Lung (tissue), 12 donors: ENCODE data around the gene KCNMA1. TPM values are rescaled to one million over a fixed set of nuclear protein-coding genes. Genes with fewer than 3 reads are reported as not detected.
A peak's percentile ranks its signal among the peaks of the same experiment; 100 is the strongest.

Experiments used
- ATAC-seq: fragments of 200-7000 bp; cut with Tn5 transposase; one replicate; pipeline ENCODE4 v1.9.1; 2020; ENCODE audit warnings: moderate number of reproducible peaks; ENCODE audit not compliant: insufficient read depth, low FRiP score
- DNase-seq, 3 donors: peaks; one replicate each; pipeline ENCODE4 v3.0.0-alpha.2; 2013 to 2017
- H3K27ac ChIP-seq, 2 donors: one replicate each; pipeline ENCODE4 v1.5.1; 2013; ENCODE audit warnings: mild to moderate bottlenecking in 2 of 2, moderate library complexity in 2 of 2, control low read depth in 1 of 2, inconsistent platforms in 1 of 2, low read depth in 1 of 2, low read length in 1 of 2
- H3K27me3 ChIP-seq, 3 donors: one replicate each; pipeline ENCODE4 v1.5.1; 2013; ENCODE audit warnings: low read length in 2 of 3; ENCODE audit not compliant: control insufficient read depth in 3 of 3, insufficient read depth in 3 of 3
- H3K36me3 ChIP-seq, 4 donors: one replicate each; pipeline ENCODE4 v1.5.1; 2013; ENCODE audit warnings: low read length in 4 of 4, mild to moderate bottlenecking in 1 of 4, moderate library complexity in 1 of 4; ENCODE audit not compliant: control insufficient read depth in 4 of 4, insufficient read depth in 4 of 4
- H3K4me1 ChIP-seq, 5 donors: one replicate each; pipeline ENCODE4 v1.5.1; 2013; ENCODE audit warnings: low read length in 5 of 5, mild to moderate bottlenecking in 2 of 5, moderate library complexity in 1 of 5; ENCODE audit not compliant: control insufficient read depth in 5 of 5, insufficient read depth in 5 of 5
- H3K4me3 ChIP-seq: one replicate; pipeline ENCODE4 v1.5.1; 2013; ENCODE audit warnings: mild to moderate bottlenecking, control low read depth, moderate library complexity
- H3K9ac ChIP-seq, 2 donors: one replicate each; pipeline ENCODE4 v1.5.1; 2013; ENCODE audit warnings: low read length in 2 of 2, control low read depth in 1 of 2; ENCODE audit not compliant: insufficient read depth in 1 of 2
- H3K9me3 ChIP-seq, 4 donors: one replicate each; pipeline ENCODE4 v1.5.1; 2013; ENCODE audit warnings: low read length in 3 of 4, mild to moderate bottlenecking in 1 of 4, moderate library complexity in 1 of 4; ENCODE audit not compliant: control insufficient read depth in 4 of 4, insufficient read depth in 3 of 4
- WGBS, 2 donors: extraction: QIAGEN DNeasy Blood & Tissue Kit; methylation state at CpG; one replicate each; pipeline ENCODE4 v1.1.7; 2013; 5-methylcytosine and 5-hydroxymethylcytosine counted together
- polyA plus RNA-seq, 2 donors: library from polyadenylated mRNA; stranded (reverse); fragments of 200-250 nt; gene quantifications; one replicate each; pipeline ENCODE4 v1.2.1, GENCODE V29; 2013
- total RNA-seq, 2 donors: library from RNA; depleted of rRNA in 1 of 2; stranded (reverse); fragments of >200 nt in 1 of 2; gene quantifications; one replicate each; pipeline ENCODE4 v1.2.1, GENCODE V29; 2014 to 2021
- TF ChIP-seq, protein P1 (sequence below): IDR thresholded peaks from 2 replicates; pipeline ENCODE4 v1.5.1; 2012; ENCODE audit warnings: mild to moderate bottlenecking; ENCODE audit errors: control extremely low read depth, extremely low read depth
- donor health status: control.
- donor health status: control.
- donor health status: Bipolar disorder and iron deficiency.
- donor health status: healthy.
- donor health status: DM: yes; HTN: yes; CAD: no.

The KCNMA1 gene
- total and polyA plus RNA-seq, 4 donors = 3.8 to 13.0 (median 5.5) TPM

DNA sequence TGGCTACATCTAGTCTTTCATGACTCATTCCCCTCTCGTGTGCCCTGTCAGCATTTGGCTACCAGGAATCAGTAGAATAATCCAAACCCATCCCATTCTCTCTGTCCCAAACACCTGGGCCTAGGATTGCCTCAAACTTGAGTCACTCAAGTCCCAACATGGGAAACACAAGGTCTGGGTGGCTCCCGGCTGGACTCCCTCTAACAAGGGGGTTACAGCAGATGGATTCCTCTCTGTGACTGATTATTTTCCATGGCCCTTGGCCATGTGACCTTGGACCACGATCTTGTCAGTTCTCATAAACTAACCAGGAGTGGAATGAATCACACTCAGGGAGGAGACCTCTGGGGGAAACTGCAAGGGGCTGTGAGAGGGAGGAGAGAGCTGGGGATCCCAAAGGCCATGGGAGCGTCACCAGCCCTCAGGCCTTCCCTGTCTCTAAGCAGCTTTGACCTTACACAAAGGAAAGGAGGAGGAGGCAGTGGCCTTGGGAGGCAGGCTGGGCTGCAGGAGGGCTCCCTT, 533.1 kb downstream of the KCNMA1 start:
- WGBS, 2 donors = 66 to 75% methylated on average over 4 of the region's 4 CpGs
- Histone ChIP-seq H3K27me3 (no peaks in the 10 kb centered on the region), H3K9ac (no peak overlapping the region), H3K27ac (no peak overlapping the region), H3K36me3 (no peaks in the 10 kb centered on the region), H3K4me1 (peaks cover 0 to 44% (median 11%) of the 10 kb centered on the region in 5 donors), H3K4me3 (no peak overlapping the region), H3K9me3 (no peaks in the 10 kb centered on the region)
- ATAC-seq (peak; percentile 24), DNase-seq (peak in 2 of 3 donors; percentile 35 to 53)
- TF ChIP-seq, protein P1, sequence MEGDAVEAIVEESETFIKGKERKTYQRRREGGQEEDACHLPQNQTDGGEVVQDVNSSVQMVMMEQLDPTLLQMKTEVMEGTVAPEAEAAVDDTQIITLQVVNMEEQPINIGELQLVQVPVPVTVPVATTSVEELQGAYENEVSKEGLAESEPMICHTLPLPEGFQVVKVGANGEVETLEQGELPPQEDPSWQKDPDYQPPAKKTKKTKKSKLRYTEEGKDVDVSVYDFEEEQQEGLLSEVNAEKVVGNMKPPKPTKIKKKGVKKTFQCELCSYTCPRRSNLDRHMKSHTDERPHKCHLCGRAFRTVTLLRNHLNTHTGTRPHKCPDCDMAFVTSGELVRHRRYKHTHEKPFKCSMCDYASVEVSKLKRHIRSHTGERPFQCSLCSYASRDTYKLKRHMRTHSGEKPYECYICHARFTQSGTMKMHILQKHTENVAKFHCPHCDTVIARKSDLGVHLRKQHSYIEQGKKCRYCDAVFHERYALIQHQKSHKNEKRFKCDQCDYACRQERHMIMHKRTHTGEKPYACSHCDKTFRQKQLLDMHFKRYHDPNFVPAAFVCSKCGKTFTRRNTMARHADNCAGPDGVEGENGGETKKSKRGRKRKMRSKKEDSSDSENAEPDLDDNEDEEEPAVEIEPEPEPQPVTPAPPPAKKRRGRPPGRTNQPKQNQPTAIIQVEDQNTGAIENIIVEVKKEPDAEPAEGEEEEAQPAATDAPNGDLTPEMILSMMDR = no peak

DNA sequence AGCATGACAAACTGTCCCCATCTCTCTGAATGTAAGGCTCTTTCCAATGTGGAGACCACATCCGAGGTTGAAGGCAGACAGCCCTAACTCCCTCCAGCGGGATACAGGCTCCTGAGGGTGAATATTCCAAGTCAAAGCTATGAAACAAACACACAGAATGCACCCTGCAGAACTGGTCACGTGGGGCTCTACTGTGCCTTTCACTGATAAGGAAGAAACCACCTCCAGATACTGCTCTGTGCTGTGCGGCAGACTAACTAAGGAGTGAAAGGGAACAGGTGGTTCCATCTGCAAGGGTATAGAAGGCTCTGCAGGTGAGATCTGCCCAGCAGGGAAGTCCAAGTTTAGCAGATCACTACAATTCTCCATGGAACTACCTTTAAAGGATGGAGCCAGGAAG, 534.4 kb downstream of the KCNMA1 start:
- Histone ChIP-seq H3K9ac (no peak overlapping the region), H3K4me3 (no peak overlapping the region), H3K9me3 (no peaks in the 10 kb centered on the region), H3K36me3 (no peaks in the 10 kb centered on the region), H3K27ac (no peak overlapping the region), H3K27me3 (no peaks in the 10 kb centered on the region), H3K4me1 (peaks cover 0 to 39% (median 8%) of the 10 kb centered on the region in 5 donors)
- ATAC-seq (no peak), DNase-seq (no peak)
- WGBS, 2 donors = 90 to 95% methylated on average over 4 of the region's 4 CpGs
- TF ChIP-seq, protein P1 = no peak

DNA sequence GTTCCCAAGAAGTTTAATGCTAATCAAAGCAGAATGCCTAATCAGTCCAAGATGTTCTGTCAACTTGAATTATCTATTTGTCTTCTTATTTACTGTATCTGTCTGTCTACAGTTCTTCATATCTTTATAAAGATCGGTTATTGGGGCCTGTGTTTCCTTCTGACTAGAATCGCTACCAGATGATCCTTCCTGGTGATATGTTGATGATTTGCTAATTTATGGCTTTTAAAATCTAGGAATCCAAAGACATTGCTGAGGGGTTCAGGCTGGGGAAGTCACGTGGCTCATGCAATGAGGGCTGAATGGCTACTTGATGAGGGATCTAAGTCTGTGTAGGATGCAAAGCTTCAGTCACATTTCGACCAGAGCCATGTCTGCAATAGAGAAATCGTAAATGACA, 536.3 kb downstream of the KCNMA1 start:
- peaks cover 0 to 25% (median 8%) of the 10 kb centered on the region in 5 donors for H3K4me1 ChIP-seq
- H3K4me3 ChIP-seq = no peak overlapping the region
- no peaks in the 10 kb centered on the region for H3K27me3 ChIP-seq
- H3K36me3 ChIP-seq = no peaks in the 10 kb centered on the region
- TF ChIP-seq, protein P1 = no peak
- H3K27ac ChIP-seq = no peak overlapping the region
- no peak for ATAC-seq
- no peak overlapping the region for H3K9ac ChIP-seq
- no peaks in the 10 kb centered on the region for H3K9me3 ChIP-seq
- DNase-seq = no peak
- WGBS, 2 donors = 89 to 92% methylated on average over 5 of the region's 5 CpGs

DNA sequence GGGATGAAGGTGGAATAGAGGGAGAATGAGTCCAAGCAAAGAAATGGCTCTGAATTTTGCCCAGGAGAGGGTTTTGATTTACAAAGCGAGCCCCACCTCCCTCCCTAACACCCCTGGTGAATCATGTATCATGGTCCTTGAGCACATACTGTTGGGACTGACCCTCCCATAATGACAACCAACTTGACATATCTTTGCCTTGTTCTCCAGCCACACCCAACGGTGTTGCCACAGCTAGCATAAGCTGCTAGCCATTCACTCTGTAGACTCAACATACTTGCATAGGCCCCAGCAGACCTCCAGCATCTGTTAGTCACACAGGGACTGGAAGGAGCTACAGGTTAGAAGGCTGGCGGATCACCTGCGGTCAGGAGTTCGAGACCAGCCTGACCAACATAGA, 538.5 kb downstream of the KCNMA1 start:
- TF ChIP-seq, protein P1 = no peak
- Histone ChIP-seq H3K4me1 (peaks cover 0 to 4% (median 3%) of the 10 kb centered on the region in 5 donors), H3K9me3 (no peaks in the 10 kb centered on the region), H3K27me3 (no peaks in the 10 kb centered on the region), H3K4me3 (no peak overlapping the region), H3K36me3 (no peaks in the 10 kb centered on the region), H3K27ac (no peak overlapping the region), H3K9ac (no peak overlapping the region)
- DNase-seq = no peak
- WGBS, 2 donors = 90 to 94% methylated on average over 5 of the region's 5 CpGs
- no peak for ATAC-seq
